Stimulated activated CD4-positive, alpha-beta T cell treated with anti-CD3 and anti-CD28 coated beads, Interleukin-4, amount 100 ng/mL, for 4 hours (primary cell): ENCODE data around the gene RPL36A.

Experiments used
- DNase-seq, 2 experiments: peaks; one replicate each; pipeline ENCODE4 v3.0.0-alpha.2; 2020

The RPL36A gene

DNA sequence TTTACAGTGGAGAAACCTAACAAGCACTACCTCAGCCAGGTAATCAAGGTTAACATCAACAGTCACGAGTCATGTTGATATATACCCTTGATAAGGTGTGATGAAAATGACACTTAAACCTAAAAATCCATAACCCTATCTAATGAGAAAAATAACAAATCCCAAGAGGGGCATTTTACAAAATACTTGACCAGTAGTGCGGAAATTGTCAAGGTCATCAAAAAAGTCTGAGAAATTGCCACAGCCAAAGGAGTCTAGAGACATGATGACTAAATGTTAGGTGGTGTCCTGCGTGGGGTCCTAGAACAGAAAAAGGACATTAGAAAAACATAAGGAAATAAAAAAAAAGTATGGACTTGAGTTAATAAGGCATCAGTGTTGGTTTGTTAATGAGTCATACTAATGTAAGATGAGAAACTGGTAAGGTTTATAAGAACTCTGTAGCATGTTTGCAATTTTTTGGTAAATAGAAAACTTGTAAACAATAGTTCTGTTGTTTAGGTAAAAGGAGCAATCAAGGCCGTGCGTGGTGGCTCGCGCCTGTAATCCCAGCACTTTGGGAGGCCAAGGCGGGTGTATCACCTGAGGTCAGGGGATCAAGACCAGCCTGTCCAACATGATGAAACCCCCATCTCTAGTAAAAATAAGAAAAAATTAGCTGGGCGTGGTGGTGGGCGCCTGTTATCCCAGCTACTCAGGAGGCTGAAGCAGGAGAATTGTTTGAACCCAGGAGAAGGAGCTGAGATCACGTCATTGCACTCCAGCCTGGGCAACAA is 2.9 kb downstream of the RPL36A start:
- DNase-seq: no peak

DNA sequence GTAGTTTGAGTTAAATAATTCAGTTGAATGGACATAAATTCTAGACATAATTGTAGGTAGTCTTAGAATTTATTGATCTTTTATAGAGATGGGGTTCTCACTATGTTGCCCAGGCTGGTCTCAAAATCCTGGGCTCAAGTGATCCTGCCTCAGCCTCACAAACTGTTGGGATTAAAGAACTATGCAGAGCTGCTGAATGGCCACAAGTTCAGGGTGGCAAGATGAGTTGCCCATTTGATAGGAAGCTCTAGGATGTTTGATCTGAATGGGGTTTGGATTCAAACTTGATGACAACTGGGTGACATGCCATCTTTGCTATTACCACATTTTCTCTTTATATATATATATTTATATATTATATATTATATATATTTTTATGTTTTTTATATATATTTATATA is 3.6 kb downstream of the RPL36A start:
- DNase-seq: no peak

DNA sequence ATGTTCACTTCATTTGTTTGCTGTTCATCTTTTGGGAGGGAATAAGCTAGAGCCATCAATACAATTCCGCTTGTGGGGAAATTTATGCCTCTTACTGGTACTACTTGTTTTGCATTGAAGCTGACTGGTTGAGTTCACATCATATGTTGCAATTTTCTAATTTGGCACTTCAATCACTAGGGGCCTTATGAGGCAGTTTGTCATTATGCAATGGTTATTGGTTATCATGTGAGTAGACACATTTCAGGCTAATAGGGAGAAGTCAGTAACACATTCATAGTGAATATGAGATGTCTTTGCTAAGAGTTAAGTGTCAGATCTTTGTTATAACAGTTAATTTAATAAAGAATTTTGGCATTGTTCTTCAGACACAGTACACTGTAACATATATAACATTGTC is 5.0 kb downstream of the RPL36A start:
- no peak for DNase-seq

DNA sequence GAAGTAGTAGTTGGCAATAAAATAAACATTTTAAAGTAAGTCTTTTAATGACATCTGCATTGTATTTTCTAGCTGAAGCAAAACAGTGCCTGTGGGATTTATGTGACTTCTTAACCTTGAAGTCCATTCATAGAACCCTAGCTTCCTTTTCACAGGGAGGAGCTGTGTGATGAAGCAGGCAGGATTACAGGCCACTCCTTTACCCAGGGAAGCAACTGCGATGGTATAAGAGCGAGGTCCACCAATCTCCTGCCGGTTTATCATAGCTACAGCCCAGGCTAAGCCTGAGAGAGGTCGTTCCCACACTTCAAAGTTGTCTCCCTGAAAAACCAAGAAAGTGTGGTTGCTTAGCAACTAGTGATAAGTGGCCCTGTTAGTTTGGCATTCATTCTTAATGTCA is 7.0 kb downstream of the RPL36A start:
- no peak for DNase-seq

DNA sequence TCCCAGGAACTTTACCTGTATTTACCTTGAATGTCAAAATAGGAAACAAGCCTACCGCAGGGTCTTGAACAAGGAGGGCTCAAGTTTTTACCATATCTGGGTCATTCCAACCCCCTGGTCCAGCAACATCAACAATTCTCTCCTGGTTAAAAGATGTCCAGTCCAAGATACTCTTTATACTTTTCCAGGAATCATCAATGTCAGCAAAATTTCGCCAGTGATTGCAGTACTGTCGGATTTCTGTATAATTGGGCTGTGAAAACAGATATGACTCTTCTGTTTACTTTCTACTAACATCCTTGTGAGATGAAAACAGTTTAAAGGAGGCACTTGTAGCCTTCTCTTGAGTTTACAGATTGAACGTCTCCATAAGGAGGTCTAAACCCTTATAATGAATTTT is 7.9 kb downstream of the RPL36A start:
- DNase-seq: no peak

DNA sequence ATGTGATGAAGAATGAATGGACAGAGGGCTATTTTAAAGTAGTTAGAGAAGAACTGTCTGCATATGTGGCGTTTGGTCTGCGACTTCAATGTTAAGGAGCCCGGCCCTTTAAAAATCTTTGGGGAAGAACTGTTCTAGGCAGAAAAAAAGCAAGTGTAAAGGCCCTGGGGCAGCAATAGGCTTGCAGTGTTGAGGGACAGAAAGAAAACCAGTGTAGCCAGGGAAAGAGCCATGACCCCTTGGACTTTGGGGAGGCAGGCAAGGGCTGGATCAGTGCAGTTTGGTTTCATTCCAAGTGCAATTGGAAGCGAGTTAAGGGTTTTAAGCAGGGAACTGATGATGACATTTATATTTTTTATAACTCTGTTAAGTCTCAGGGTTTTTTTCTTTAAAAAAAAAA is 9.0 kb downstream of the RPL36A start:
- no peak for DNase-seq

DNA sequence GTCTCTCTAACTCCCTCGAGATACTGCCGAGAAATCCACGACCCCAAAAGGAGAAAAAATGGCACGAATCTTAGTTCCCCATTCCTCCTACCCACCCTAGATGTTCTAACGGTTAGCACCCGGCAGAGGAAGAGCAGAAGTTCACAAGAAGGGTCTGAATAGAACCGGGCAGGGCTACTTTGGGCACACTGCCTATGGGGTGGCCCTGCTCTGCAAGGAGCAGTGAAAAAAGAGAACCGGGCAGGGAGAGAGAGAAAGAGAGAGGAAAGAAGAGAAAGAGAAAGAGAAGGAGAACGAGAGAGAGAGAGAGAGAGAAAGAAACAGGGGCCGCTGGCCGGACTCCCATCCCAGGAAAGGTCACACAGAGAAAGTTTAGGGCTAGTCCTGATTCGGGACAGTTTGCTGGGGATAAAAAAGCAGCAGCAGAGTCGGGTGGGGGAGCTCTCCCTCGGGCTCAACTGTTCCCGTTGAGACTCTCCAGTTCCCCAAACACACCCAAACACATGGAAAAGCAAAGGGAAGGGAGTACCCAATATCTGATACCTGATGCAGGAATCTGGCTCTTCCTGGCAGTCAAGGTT is 16.4 kb downstream of the RPL36A start:
- DNase-seq: no peak

DNA sequence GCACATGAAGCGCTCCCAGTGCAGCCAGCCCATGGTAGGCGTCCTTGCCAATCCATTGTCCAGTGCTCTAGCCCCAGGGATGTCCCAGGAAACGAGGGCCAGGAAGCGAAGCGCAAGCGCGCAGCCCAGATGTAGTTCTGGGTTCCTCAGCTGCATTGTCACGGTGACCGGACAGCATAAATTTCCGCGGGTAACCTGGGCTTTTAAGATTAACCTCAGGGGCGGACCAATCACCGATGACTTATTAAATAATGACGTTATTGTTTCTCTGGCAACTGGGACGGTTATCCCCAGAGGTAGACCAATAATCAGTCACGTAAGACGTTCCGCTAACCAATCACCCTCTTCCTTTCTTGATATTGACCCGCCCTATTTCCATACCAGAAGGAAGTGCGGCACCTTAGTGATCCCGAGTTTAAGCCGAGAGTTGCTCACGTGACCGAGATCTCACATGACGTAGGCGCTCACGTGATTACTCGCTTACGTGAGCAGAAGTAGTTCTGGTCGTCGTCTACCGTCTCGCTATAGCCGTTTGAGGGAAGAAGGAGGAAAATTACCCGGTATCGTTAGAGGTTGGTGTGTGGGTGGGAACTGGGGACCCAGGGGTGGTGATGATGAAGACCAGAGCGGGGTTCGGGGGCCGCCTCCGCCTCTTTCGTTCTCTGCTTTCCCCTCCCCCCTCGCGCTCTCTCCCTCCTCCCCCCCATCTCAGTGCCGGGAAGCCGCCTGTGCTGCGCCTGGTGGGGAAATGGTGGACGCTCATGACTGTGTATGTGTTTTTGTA is 17.1 kb downstream of the RPL36A start, which contains the start of the genes GLA and HNRNPH2:
TSS of gene GLA (minus strand) at position 178 of the 784 bp plus-strand sequence. CDS start at position 156, 22 bp downstream.
TSS of gene HNRNPH2 (plus strand) at position 475 of the 784 bp plus-strand sequence. CDS start 3,767 bp downstream, outside the sequence.
- peak; percentile 72 to 91 for DNase-seq

DNA sequence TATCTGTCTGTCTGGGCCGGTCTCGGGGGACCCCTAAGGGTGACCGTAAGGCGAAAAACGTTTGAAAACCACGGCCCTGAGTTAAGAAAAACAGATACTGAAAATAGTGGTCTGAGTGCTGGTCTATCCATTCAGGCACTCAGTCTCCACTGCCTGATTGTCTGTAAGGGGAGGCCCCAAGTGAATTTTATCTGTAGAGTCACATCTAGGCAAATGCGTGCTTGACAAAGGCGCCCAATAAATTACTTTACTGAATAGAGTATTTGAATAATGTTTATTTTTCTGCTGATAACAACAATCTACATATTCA is 17.7 kb downstream of the RPL36A start:
- DNase-seq: no peak

DNA sequence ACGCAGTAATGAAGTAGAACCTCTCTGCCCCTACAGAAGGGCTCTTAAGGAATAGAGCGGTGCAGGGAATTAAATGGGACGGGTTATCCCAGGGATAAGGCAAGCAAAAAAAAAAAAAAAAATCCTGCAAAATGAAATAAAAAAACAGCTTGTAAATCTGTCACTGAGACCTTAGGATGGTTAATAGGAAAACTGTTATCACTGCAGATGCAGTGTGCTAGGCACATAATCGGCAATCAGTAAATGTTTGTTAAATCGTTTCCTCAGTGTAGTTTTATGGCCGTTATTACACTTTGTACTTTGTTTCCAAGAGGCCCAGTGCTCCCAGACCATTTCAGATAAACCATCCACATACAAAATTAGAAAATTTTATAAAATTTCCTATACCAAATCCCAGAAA is 18.2 kb downstream of the RPL36A start:
- no peak for DNase-seq

DNA sequence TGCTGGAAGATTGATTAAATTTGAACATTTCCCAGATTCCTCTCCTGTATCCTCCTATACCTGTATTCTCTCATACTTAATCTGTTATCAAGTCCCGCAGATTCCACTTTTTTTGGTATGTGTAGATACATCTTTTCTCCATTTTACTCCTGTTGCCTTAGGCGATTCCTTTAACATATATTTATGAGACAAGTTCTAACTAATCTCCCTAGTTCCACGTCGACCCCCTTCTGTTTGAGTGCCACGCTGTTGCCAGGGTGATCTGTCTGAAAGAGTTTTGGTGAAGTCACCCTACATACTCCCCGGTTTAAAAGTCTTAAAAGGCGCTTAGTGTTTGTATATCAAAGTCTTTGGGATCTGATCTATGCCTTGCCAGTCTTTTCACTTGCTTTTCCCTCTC is 19.6 kb downstream of the RPL36A start:
- no peak for DNase-seq

DNA sequence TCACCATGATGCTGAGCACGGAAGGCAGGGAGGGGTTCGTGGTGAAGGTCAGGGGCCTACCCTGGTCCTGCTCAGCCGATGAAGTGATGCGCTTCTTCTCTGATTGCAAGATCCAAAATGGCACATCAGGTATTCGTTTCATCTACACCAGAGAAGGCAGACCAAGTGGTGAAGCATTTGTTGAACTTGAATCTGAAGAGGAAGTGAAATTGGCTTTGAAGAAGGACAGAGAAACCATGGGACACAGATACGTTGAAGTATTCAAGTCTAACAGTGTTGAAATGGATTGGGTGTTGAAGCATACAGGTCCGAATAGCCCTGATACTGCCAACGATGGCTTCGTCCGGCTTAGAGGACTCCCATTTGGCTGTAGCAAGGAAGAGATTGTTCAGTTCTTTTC is 21.2 kb downstream of the RPL36A start:
- no peak for DNase-seq

DNA sequence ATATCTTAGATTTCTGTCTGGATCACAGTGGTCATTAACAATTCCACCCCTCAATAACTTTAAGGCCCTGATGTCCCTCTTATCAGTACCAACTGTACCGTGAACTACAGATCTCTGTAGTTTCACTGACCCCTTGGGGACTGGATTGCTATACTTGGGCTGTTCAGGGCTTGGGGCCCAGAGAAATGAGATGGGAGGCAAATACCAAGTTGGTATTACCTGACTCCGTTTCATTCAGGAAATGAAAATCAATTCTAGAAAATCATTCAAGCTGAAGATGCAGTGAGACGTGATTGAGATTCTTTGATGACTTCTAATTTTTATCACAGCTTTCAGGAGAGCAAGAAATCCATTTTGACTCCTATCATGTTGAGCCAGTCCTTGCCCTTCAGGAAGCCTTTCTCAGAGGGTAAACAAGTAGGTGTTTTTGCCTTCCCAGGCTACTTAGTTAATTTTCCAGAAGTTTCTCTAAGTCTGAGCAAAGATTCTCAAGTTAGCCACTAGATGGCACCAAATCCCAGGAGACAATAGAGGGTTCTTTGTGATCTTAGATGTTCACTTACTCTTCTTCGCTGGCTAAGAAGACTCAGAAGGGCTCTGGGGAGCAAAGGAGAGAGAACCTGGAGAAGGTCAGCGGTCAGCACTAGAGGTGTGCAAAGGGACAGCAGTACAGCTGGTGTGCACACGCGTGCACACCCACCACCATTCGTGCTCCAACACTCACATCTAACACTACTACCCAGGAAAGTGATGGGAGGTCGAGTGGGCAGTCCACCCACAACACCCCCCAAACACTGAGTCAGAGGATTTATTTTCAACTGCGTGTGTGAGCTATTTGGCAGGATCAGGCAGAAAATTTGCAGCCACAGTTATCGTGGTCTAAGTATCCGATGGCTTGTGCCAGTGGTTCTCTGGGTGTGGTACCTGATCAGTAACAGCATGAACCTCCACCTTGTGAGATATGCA is 24.7 kb downstream of the RPL36A start:
- peak in 1 of 2 experiments; percentile 18 for DNase-seq

DNA sequence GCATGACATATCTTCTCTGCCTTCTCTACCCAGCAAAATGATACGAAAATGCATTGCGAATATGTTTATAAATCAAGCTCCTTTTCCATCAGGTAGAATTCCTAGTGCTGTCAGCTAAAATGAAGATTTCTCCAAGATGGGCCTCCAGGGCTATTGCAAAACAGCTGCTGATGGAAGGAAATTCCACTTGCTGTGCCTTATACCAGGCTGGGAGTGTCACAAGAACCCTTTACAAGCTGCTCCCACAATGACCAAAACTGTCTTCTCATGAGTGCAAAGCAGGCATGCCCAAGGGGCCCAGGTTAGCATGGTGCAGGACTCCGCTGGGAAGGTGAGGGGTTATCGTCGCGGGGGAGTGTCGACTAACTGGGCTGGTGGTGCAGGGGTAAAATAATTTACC is 25.9 kb downstream of the RPL36A start:
- no peak for DNase-seq

DNA sequence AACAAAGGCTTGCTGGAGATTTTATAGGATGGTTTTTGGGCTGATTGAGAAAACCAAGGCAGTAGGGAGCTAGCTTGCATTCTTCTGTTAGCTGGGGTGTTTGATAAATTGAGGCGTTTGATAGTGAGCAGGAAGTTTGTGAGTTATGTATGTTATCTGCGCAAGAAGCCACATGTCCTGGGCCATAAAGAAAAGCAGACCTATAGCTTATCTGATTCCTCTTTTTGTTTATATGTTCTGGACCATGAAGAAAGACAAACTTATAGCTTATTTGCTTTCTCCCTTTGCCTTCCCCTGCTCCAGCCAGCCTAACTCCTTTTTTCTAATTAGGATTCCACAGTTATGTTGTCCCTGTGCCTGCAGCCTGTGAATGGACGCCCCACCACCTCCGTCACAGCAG is 26.4 kb downstream of the RPL36A start:
- no peak for DNase-seq

DNA sequence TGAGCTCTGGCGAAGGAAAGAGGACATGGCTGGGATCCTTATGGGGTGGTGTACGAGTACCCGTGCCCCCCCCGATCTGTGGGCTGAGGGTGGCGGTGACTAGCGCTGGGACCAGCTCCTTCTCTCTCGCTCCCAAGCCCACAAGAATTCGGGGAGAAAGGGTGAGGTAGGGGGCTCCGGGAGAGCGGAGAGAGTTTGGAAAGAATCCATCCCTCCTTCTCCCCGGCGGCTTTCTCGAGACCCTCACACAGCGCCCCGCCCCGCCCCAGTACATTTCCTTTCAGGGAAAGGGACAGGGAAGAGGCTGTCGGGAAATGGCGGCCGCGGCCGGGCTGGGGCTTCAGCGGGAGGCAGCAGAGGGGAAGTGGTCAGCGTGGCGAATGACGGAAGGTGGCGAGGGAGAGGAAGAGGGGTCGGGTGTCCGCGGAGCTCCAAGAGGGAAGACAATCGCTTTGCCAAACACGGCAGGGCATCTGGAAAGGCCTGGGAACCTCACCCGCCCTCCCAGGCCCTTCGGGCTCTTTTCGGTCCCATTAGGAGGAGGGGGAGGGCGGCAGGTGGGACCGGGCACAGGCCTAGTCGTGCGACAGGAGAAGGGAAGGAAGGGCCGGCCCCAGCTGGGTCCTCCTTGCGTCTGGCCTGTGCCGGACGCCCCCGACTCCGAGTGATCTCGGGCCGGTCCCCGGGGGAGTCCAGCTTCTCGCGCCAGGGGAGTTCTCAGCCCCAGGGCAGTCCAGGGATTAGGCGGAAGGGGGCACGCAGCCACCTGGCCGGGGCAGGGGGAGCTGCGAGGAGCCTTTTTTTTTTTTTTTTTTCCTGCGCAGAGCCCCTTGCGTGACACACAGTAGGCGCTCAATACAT is 27.4 kb downstream of the RPL36A start:
- peak; percentile 2 to 39 for DNase-seq

DNA sequence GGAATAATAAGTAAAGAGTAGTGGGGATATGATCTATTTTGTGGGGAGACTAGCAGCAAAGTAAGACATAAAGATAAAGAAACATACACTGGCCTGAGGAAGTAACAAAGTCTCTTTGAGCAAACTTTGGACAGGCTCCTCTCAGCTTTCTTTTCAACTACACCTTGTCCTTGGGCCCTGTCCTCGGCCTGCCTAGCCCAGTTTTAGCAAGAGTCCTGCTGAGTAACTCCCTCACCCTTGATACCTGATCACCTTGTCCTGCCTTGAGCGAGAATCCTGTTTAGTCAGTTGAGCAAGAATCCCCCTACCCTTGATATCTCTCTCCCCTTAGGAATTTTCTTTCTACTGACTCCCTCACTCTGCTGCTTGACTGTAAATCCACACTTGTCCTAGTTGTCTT is 28.7 kb downstream of the RPL36A start:
- DNase-seq: no peak

DNA sequence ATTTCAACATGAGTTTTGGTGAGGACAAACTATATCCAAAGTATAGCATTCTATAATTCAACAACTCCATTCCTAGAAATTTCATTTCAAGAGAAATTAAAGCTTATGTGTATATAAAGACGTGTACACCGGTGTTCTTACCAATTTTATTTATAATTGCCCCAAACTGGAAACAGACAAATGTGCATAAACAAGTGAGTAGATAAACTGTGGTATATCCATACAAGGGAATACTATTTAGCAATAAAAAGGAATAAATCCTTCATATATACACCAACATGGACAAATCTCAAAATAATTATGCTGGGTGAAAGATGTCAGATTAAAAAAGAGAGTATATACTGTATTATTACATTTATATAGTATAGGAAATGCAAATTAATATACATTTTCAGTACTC is 37.1 kb downstream of the RPL36A start:
- no peak for DNase-seq

DNA sequence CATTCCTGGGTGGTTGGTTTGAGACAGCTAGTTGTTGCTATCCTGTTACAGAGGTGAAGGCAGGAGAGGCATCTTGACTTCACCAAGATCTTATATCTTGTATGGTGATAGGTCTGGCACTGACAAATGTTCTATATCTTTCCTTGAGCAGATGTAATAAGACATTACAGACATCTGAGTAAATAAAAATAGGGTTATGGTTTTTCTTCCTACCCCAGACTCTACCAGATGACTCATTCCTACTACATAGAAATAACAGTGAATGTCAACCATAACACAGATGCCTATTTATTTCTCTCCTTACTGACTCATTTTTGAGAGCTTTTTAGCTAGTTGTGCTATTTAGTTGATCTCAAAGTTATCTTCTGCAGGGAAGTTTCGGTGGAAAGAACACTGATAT is 39.1 kb downstream of the RPL36A start:
- no peak for DNase-seq

DNA sequence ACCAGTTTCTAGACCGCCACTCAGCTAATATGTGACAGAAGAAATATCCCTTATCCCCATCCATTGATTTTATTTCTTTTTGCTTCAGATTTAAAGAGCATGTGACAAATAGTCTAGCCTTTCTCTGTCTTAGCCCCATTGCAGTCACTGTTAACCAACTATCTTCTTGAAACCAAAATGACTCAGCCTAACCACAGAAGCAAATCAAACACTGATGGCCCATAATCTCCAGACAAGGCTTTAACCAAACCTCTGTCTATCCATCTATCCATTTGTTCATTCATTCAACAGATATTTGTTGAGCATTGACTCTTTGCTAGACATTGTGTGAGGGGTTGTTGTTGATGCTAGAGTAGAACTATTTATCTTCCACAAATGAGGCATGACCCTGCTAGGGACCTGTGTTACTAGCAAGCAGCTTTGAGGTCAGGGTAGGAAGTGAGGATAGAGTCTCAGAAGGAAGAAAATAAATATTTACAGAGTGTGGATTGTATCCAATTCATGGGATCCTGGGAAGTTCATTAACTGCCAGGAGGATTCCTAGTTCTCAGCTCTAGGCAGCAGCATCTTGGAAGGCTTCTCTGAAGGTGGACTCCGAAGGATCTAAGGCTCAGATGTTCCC is 39.8 kb downstream of the RPL36A start:
- no peak for DNase-seq

DNA sequence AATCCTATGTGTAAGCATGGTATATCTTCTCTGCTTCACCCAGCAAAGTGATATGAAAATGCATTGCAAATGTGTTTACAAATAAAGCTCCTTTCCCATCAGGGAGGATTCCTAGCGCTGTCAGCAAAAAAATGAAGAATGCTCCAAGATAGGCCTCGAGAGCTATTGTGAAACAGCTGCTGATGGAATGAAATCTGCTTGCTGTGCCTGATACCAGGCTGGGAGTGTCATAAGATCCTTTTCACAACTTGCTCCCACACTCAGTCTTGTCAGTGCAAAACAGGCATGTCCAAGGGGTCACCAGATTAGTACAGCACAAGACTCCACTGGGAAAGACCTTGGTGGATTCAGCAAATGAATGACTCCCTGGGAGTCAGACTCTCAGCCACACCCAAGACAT is 51.3 kb downstream of the RPL36A start:
- DNase-seq: no peak
